Globus pallidus (tissue), 1 donor: ENCODE data around the gene EFNA1.
"Not testable (repeated sequence)": the region's sequence is repeated elsewhere in the genome, so short reads cannot be mapped to it uniquely, and the experiment has no call there.

Source experiments
- DNase-seq: peaks from one replicate; pipeline ENCODE4 v3.0.0-alpha.2; 2015; ENCODE audit warnings: low spot score

Gene EFNA1

DNA sequence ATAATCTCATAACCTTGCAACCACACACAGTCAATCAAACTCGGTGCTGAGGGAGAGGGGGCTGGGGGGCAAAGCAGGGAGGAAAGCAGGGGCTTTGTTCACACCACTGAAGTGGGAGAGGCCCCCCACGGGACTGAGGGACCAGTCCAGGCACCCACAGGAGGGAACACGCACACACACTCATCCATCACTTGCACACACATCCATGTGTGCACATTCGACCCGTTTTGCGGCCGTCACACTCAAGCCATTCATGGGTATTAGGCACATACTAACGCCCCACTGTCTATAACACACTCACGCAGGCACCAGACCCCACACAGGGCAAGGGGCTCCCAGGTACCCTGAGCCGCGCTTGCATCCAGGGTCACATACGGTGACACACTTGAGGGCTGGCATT is 35.0 kb upstream of the EFNA1 start:
- no peak for DNase-seq

DNA sequence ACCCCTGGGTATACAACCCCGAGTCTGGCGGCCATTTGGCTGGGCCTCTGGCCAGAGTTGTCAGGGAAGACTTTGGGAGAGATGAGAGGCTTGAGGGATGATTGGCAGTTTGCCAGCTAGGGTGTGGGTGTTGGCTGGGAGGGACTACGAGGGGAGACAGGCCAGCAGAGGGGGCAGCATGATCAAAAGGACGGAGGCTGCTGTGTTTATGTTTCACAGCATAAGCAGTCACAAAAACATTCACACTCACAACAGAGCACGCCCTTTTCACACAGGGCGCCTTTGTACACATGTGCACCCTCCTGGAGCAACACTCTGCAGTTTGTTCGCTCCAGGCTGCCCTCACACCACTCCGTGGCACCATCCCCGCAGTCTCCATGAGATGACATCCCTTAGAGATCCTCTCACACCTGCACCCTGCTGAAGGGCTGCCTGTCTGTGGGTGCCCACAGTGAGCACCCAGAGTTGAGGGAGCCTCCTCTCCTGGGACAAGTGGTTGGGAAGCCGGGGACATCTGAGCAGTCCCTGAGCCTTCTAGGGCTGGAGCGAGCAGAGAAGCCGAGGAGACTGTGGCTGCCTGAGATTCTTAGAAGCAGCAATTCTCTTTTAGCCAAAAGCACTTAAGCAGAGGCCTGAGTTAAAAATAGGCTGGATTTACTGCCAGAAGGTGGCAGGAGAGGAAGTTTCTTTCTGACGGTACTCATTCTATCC is 33.6 kb upstream of the EFNA1 start:
- peak; percentile 74 for DNase-seq

DNA sequence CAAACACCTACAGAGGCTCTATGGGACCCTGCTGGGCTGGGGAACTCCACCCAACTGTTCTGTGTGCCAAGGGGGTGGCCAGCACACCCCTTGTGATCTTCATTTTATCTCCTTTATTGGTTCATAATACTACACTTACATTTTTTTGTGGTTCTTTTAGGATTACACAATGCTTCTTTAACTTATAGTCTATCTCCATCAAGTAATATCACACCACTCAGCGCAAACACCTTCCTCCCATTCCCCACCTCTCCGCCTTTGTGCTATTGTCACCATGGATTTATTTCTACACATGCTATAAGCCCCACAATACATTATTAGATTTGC is 33.1 kb upstream of the EFNA1 start:
- DNase-seq, result no peak

DNA sequence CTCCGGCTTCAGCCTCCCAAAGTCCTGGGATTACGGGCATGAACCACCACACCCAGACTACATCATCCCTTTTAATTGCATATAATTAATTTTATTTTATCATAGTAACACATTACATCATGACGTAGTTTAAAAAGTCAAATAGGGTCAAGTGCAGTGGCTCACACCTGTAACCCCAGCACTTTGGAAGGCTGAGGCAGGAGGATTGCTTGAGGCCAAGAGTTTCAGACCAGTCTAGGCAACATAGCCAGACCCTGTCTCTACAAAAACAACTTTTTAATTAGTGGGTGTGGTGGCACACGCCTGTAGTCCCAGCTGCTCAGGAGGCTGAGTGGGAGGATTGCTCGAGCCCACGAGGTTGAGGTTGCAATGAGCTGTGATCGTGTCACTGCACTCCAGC is 28.3 kb upstream of the EFNA1 start:
- no peak for DNase-seq

DNA sequence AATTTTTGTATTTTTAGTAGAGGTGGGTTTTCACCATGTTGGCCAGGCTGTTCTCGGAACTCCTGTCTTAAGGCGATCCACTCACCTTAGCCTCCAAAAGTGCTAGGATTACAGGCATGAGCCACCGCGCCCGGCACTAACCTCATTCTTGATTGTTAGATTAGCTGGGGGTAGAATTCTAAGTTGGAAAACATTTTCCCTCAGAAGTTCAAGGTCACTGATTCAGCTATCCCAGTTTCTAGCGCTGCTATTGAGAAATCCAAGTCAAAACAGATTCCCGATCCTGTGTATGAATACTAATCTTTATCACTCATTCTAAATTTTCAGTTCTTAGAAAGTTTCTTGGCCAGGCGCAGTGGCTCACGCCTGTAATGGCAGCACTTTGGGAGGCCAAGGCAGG is 24.4 kb upstream of the EFNA1 start:
- no peak for DNase-seq

DNA sequence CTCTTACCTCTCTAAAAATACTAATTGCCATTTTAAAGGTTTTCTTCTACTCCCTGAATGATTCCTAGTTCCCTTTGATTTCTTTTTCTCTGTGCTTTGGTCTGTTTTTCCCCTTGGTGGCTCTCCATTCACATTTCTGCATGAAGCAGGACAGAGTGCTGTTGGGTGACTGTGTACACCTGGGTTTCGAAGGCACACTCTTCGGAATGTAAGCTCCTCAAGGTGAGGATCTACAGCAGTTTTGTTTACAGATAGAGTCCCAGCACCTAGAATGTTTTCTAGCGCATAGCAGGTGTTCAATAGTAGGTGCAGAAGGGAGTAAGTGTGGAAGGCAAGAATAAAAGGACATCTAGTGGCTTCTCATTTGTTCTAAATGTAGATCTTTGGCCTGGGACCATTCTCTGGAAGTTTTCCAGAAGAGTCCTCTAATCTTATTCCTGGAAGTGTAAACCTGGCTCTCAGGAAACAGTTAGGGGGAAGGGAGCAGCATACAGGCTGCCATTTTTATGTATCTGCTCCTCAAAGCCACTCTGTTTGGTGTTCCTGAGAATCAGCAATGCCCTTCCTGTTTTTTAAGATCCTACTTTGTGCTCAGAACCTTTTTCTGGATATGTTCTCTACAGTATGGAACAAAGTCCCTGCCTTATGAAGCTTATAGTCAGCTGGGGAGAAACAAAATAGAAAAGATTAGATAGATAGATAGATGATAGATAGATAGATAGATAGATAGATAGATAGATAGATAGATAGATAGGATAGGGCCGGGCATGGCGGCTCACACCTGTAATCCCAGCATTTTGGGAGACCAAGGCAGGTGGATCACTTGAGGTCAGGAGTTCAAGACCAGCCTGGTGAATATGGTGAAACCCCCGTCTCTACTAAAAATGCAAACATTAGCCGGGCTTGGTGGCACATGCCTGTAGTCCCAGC is 22.8 kb upstream of the EFNA1 start:
- no peak for DNase-seq

DNA sequence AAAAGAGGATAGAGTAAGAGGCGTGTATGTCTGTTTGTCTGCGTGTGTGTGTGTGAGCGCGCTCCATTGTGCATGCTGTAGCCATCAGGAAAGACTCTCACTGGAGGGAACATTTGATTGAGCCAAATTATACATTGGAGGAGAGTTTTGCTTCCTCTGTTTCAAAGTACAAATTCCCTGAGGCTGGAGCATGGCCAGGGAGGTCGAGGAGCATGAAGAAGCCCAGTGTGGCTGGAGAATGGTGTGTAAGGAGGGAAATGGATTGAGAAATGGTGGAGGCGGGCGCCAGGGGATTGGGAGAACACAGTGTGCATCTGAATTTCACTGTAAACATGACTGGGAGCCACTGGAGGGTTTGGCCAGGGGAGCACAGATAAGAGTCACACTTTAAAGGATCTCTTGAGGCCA is 22.1 kb upstream of the EFNA1 start:
- no peak for DNase-seq

DNA sequence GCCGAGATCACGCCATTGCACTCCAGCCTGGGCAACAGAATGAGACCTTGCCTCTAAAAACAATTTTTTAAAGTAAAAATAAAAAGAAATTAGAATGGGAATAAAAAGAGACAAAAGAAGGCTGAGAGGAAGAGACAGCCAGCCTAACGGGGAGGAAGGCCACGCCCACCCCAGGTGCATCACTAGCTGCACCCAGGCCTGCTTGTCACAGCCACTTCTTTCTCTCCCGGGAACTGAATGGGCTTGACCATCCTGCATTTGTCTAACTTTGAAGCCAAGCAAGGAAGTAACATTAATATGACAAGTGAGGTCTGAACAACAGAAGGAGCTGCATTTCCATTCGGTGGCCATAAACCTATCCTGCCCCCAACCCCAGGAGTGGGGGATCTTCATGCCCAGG is 20.8 kb upstream of the EFNA1 start:
- DNase-seq, result no peak

DNA sequence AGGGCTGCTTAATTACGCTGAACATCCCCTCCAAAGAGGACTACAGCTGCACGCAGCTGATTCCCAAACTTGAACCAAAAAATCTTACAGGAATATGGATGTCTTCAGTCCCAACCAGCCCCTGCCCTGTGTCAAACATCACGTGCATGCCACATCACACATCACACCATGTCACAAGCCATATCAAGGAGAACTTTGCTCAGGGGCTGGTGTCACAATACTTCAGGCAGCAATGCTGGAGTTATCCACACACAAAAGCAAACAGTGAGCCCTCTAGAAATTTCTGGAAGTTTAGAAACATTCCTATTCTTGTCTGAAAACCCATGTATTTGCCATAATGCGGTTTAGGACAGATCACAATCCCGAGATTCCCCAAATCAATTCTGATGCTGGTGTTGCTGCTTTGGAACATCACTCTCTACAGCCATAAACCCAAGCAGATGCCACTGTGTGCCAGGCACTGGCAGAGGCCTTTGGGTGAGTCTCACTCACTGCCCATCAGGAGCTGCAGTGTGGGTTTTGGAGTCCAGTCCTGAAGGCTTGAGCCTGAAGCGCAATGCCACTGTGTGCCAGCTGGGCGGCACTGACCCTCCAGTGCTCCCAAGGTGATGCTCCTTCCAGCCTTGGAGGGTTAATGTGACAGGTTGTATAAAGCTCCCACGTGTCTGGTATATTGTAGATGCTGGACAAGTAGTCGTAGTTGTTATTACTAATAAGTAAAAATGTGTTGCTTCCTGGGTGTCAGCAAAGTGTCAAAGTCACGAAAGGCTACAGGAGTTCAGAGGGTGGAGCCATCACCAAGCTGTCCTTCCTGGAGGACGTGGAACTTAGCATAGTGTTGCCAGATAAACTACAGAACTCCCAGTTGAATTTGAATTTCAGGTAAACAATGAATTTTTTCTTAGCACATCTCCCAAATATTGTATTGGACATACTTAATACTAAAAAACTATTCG is 20.1 kb upstream of the EFNA1 start:
- DNase-seq, result no peak

DNA sequence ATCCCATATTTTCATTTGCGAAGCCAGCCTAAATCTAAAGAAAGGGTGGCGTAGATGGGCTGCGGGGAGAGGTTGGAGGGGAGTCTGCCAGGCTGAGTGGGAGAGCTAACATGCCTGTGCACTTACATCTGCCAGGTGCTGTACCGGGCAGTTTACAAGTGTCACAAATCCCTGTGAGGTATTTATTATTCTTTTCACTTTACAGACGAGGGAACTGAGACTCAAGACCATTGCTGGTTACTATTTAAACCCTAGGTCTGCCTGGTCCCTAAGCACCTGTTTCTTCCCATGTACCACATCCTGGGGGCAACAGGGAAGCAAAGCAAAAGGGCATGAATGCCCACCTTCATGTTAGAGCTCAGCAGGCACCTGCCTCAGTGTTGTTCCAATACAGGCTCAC is 19.4 kb upstream of the EFNA1 start:
- DNase-seq, result no peak

DNA sequence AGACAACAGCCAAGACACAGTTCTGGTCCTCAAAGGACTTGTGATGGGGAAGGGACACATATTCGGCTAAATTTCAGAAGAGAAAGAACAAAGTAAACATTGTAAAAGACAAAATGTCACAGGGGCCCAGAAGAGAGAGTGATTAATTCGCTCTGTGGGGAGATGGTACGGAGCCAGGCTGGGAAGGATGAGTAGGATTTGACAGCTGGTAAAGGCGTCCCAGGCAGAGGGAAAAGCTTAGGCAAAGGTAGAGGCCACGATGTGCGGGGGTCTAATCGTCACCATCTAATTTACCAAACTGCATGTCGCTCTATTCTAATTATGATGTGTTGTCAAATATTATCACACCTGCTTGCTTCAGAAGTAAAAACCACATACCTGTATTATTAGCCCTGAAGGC is 17.3 kb upstream of the EFNA1 start:
- no peak for DNase-seq

DNA sequence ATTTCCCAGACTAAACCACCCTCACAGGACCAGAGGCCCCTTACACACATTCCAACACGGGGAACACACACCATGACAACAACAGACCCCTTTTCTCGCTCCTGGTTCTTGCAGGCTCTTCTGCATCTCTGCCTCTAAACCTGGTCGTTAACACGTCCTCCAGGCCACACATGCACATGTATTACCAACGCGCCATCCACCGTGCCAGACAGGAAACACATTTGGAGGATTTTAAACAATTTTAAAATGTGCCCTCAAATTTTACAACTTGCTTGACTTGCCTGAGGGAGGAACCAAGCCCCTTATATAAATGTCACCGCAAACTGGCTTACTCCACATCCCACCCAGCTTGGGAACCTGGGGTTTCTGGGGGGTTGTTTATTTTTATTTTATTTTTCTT is 16.9 kb upstream of the EFNA1 start:
- no peak for DNase-seq

DNA sequence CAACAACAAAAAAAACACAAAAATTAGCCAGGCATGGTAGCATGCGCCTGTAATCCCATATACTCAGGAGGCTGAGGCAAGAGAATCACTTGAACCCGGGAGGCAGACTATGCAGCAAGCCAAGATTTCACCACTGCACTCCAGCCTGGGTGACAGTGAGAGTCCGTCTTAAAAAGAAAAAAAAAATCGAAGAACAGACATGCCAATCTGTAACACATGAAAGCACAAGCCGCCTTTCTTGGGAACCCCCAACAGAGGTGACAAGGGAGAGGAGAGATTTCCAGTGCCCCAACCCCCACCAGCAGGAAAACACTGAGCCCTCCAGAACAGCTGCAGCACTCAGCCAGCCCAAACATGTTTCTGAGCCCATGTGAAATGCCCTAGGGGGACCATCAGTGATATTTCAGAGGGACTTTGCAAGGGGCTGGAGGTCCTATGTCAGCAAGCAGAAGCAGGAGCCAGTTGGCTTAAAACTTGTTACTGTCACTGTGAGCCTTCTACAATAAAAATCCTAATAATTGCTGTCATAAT is 14.2 kb upstream of the EFNA1 start:
- DNase-seq, result no peak

DNA sequence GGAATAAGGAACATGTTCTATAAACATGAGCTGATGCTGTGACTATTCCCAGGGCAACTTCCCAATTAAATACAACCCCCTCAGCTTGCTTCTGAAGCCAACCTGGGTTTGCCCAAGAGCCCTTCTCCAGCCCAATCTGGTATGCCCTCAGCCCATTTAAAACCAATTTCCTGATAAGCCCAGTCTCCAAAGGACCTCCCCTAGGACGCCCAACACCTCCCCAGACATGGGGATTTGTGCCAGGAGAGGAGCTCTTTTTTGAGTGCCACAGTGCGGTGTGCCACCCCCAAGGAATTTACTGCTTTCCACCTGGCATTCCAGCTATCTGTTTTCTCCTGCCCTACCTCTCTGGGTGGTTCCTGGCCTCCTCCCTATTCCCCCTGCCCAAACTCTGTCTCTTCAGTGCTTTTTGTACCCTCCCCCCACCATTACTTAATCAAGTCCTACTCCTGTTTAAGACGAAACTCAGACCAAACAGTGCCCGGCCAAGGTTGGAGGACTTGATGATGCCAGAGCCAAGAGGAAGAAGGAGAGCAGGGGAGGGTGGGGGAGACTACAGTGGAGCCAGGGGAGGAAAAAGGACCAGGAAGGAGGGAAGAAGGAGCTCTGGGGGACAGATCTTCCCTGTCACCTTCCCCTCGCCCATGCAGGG is 11.4 kb upstream of the EFNA1 start:
- no peak for DNase-seq

DNA sequence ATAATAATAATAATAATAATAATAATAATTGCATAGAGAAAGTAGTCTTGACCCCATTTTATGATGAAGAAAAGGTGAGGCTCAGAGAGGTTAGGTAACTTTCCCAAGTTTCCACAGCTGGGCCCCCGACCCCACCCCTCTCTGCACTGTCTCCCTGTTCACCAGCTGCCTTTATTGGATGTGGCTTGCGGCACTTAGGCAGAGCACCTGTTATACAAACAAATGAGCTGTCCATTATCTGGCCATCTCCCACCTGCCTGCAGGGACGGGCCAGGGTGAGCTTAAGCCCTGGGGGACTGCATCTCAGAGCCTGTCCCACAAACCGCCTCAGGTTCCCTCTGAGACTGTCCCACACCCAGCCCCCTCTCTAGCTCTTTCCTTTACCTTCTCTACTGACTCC is 10.1 kb upstream of the EFNA1 start:
- no peak for DNase-seq

DNA sequence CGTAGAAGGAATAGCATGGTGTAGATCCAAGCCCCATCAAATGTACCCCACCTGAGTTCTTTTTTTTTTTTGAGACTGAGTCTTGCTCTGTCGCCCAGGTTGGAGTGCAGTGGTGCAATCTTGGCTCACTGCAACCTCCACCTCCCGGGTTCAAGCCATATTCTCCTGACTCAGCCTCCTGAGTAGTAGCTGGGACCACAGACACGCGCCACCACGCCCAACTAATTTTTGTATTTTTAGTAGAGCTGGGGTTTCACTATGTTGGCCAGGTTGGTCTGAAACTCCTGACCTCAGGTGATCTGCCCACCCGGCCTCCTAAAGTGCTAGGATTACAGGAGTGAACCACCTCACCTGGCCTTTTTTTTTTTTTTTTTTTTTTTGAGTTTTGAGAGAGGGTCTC is 9.6 kb upstream of the EFNA1 start:
- not testable (repeated sequence) for DNase-seq

DNA sequence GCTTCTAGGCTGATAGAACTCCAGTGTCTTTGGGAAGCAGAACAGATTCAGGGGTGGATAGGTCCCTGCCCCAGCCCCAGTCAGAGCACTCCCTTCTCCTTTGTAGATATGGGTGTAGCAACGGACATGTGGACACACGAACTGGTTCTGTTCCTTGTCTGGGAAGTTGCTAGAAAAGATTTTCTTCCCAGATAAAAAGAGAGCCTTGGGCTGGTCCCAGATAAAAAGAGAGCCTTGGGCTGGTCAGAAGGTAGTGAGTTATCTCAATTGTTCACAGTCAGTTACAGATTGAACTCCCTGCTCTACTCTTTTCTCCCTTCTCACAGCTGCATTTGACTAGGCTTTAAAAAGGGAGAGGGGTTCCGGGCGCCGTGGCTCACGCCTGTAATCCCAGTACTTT is 7.4 kb upstream of the EFNA1 start:
- DNase-seq, result no peak

DNA sequence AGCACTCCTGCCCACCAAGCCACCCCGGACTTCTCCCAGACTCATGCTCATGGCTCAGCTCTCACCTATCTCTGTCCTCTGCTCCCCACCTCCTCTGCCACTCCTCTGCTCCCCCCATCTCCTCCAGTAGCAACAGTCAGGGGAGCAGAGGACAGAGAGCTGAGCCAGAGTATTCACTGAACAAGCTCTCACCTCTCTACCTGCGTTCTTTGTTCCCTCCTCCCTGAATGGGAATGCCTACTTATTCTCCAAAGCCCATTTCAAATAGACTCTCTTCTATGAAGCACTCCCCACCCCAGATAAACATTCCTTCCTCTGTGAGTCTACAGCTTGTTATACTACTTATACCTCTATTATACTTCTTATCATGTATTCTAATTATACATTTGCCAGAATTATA is 6.4 kb upstream of the EFNA1 start:
- no peak for DNase-seq

DNA sequence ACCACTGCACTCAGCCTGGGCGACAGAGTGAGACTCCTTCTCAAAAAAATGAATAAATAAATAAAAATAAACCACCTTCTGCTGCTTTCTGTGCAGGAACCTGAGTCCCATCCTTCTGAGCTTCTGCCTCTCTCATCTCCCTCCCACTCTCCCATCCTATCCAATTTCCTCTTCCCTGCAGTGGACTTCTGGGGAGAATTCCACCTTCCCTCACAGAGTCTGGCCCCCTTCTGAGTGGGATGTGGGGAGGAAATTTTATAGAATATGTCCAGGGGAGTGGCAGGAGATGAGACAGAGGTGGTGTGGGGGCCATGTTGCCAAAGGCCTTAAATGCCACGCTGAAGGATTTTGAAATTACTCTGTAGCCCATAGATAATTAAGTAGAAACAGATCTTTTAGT is 5.4 kb upstream of the EFNA1 start:
- no peak for DNase-seq

DNA sequence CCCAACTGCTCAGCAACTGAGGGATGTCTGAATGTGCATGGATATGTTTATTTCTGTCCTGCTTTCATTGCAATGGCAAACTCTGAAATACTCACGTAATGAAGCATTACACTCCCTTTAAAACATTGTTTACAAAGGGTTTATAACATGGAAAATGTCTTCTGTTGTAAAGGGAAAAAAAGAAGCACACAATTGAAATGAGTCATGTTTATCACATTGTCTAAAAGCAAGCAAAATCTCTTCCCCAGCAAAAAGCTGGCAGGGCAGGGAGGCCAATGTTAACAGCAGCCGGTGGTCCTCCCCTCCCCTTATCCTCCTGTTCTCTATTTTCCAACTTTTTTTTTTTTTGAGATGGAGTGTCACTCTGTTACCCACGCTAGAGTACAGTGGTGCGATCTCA is 3.9 kb upstream of the EFNA1 start:
- DNase-seq, result no peak

DNA sequence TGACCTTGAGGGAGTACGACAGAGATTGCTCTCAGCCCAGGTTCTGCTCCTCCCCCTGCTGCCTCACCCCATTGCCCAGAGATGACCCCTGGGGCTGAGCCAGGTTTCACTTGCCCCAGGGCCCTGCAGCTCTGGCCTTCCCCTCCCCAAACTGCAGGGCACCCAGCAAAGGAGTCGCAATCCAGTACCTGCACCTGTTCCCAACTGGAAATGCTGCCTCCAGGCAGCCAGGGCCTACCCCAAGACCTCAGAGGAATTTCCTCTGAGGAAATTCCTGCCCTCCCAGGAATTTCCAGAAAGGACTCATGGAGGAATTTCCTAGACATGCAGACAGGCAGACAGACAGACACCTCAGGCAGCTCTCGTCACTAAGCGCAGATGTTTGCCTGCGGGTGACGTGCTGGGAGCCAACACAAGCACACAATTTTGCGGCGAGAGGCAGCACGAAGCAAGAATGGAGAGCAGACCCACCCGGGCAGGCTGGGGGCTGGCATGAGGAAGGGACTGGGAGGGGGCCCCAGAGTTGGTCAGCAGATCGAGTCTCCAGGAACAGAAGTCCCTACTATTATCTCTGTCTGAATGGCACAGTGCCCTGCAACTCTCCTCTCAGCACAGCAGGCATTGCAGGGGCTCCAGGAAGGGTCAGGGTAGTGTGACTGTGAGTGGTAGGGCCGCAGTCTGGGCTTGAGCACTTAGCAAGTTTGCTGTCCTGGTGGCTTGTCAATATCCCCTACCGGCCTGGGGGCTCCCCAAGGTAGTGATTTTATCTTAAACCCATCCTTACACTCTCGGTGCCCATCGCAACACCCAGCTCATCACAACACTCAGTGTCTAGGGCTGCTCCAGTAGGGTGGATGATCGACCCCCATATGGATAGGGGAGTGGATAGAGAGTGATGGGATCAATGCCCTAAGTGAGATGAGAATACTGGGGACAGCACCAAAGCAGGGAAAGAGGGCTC is 2.9 kb upstream of the EFNA1 start:
- no peak for DNase-seq
